Sigmoid colon (tissue), 7 donors: ENCODE results near the gene NEB. TPM values are rescaled to one million over a fixed set of nuclear protein-coding genes. Genes with fewer than 3 reads are reported as not detected.

Source experiments
- DNase-seq: peaks from one replicate; pipeline ENCODE4 v3.0.0-alpha.2; 2019
- H3K27ac ChIP-seq, 4 donors: fragments of 200-600 bp; sonication (generic); one replicate each; pipeline ENCODE4 v1.5.1; 2016 to 2019; ENCODE audit warnings: mild to moderate bottlenecking in 1 of 4
- H3K27me3 ChIP-seq, 3 donors: fragments of 200-600 bp; sonication (generic); one replicate each; pipeline ENCODE4 v1.5.1; 2019; ENCODE audit warnings: mild to moderate bottlenecking in 1 of 3
- H3K36me3 ChIP-seq, 4 donors: fragments of 200-600 bp; sonication (generic); one replicate each; pipeline ENCODE4 v1.5.1; 2016 to 2019
- H3K4me1 ChIP-seq, 4 donors: fragments of 200-600 bp; sonication (generic); one replicate each; pipeline ENCODE4 v1.5.1; 2017 to 2019
- H3K4me3 ChIP-seq, 4 donors: fragments of 200-600 bp; sonication (generic); one replicate each; pipeline ENCODE4 v1.5.1; 2017 to 2019; ENCODE audit warnings: mild to moderate bottlenecking in 2 of 4, moderate library complexity in 1 of 4
- H3K9me3 ChIP-seq, 4 donors: fragments of 200-600 bp in 3 of 4; sonication (generic) in 3 of 4; one replicate each; pipeline versions ENCODE4 v1.5.1 to v1.6.1; 2013 to 2019
- CTCF ChIP-seq, 4 experiments: fragments of 450-650 bp in 3 of 4; fragments of 200-600 bp in 1 of 4; IDR thresholded peaks; one replicate each; pipeline ENCODE4 v1.5.1; 2016 to 2019; ENCODE audit warnings: antibody characterized with exemption in 4 of 4, mild to moderate bottlenecking in 3 of 4, moderate library complexity in 2 of 4
- EP300 ChIP-seq, 4 donors: sonication (generic); formaldehyde crosslinking; IDR thresholded peaks; one replicate each; pipeline ENCODE4 v1.6.1; 2017; ENCODE audit warnings: antibody characterized with exemption in 4 of 4
- POLR2A ChIP-seq, 2 donors: fragments of 450-650 bp; IDR thresholded peaks; one replicate each; pipeline ENCODE4 v1.6.1; 2016; ENCODE audit warnings: antibody characterized with exemption in 2 of 2, mild to moderate bottlenecking in 2 of 2, moderate library complexity in 2 of 2
- POLR2AphosphoS5 ChIP-seq, 4 donors: sonication (generic); formaldehyde crosslinking; IDR thresholded peaks; one replicate each; pipeline ENCODE4 v1.6.1; 2017; ENCODE audit warnings: antibody characterized with exemption in 4 of 4
- WGBS, 2 donors: extraction: QIAGEN DNeasy Blood & Tissue Kit; methylation state at CpG; one replicate each; pipeline ENCODE4 v1.1.7; 2013; 5-methylcytosine and 5-hydroxymethylcytosine counted together
- intact Hi-C: fragments of 100-400 bp; cut with DNase I; formaldehyde crosslinking; loops from one replicate; pipeline ENCODE4 v1.15.1; 2023
- polyA plus RNA-seq, 3 donors: library from polyadenylated mRNA; stranded (reverse); fragments of 200-250 nt; gene quantifications; one replicate each; pipeline ENCODE4 v1.2.3, GENCODE V29; 2013
- total RNA-seq, 4 donors: library from RNA; depleted of rRNA; stranded (reverse); fragments of >200 nt; gene quantifications; one replicate each; pipeline ENCODE4 v1.1.0, GENCODE V29; 2016
- donor health status: healthy with polysubstance abuse.
- donor health status: Bipolar disorder and iron deficiency.
- donor health status: healthy.

The NEB gene
- total RNA-seq (1 to 10 TPM in 1 of 4 donors, under 1 TPM in 3; under 0.01 to 1.4 (median 0.59) TPM), polyA plus RNA-seq (under 1 TPM in 2 of 3 donors, not detected in 1; 0.60 TPM)

GRCh38 chr2:151733771-151734672 is at the start of gene NEB:
Gene NEB, minus strand, starts transcription at chr2:151734476. Its CDS starts 1,320 bp downstream, at chr2:151733156.
- intact Hi-C loops = no loop called here
- WGBS, 2 donors = 90 to 92% methylated on average over 11 of the region's 11 CpGs
- no peak within 1 kb of the TSS for H3K27ac ChIP-seq
- H3K4me1 ChIP-seq = no peaks in the 10 kb centered on the region
- no peaks in the 10 kb centered on the region for H3K36me3 ChIP-seq
- H3K9me3 ChIP-seq = peaks cover 0 to 2% (median 0%) of the 10 kb centered on the region in 4 donors
- no peaks in the 10 kb centered on the region for H3K27me3 ChIP-seq
- no peak for TF ChIP-seq CTCF (IDR thresholded peaks at IDR 0.05)
- TF ChIP-seq EP300 (IDR thresholded peaks at IDR 0.05) = no peak
- no peak for TF ChIP-seq POLR2AphosphoS5 (IDR thresholded peaks at IDR 0.05)
- TF ChIP-seq POLR2A (IDR thresholded peaks at IDR 0.05) = no peak
- no peak within 1 kb of the TSS for H3K4me3 ChIP-seq
- DNase-seq = no peak

- peaks cover 0 to 3% (median 0%) of the 10 kb centered on the region in 4 donors for H3K9me3 ChIP-seq
- no peak overlapping the region for H3K4me3 ChIP-seq
- H3K27ac ChIP-seq = no peak overlapping the region
- no peak for TF ChIP-seq POLR2A (IDR thresholded peaks at IDR 0.05)
- no peak for TF ChIP-seq EP300 (IDR thresholded peaks at IDR 0.05)
- no peak for TF ChIP-seq CTCF (IDR thresholded peaks at IDR 0.05)
- TF ChIP-seq POLR2AphosphoS5 (IDR thresholded peaks at IDR 0.05) = no peak
- H3K27me3 ChIP-seq = no peaks in the 10 kb centered on the region
- intact Hi-C loops = no loop called here
- H3K36me3 ChIP-seq = peaks cover 0 to 18% (median 3%) of the 10 kb centered on the region in 4 donors
- WGBS, 2 donors = 97% methylated on average over 2 of the region's 2 CpGs
- no peaks in the 10 kb centered on the region for H3K4me1 ChIP-seq
- DNase-seq = no peak
Observed at GRCh38 chr2:151783133-151783520, 48.9 kb upstream of the NEB start.

GRCh38 chr2:151782378-151783132 is 48.3 kb upstream of the NEB start:
- Histone ChIP-seq H3K4me3 (no peak overlapping the region), H3K27ac (no peak overlapping the region), H3K4me1 (no peaks in the 10 kb centered on the region), H3K9me3 (peaks cover 0 to 6% (median 0%) of the 10 kb centered on the region in 4 donors), H3K36me3 (peaks cover 0 to 18% (median 3%) of the 10 kb centered on the region in 4 donors), H3K27me3 (no peaks in the 10 kb centered on the region)
- no peak for TF ChIP-seq POLR2AphosphoS5 (IDR thresholded peaks at IDR 0.05)
- no peak for TF ChIP-seq CTCF (IDR thresholded peaks at IDR 0.05)
- no peak for TF ChIP-seq POLR2A (IDR thresholded peaks at IDR 0.05)
- no peak for TF ChIP-seq EP300 (IDR thresholded peaks at IDR 0.05)
- no peak for DNase-seq
- intact Hi-C loops = no loop called here
- WGBS, 2 donors = 90 to 92% methylated on average over 6 of the region's 6 CpGs

- WGBS, 2 donors = 93 to 94% methylated on average over 4 of the region's 4 CpGs
- Histone ChIP-seq H3K27ac (no peak overlapping the region), H3K4me3 (no peak overlapping the region), H3K27me3 (no peaks in the 10 kb centered on the region), H3K36me3 (peaks cover 0 to 18% (median 3%) of the 10 kb centered on the region in 4 donors), H3K4me1 (no peaks in the 10 kb centered on the region), H3K9me3 (peaks cover 0 to 6% (median 0%) of the 10 kb centered on the region in 4 donors)
- TF ChIP-seq CTCF (IDR thresholded peaks at IDR 0.05) (no peak), EP300 (IDR thresholded peaks at IDR 0.05) (no peak), POLR2AphosphoS5 (IDR thresholded peaks at IDR 0.05) (no peak), POLR2A (IDR thresholded peaks at IDR 0.05) (no peak)
- no peak for DNase-seq
- intact Hi-C loops = no loop called here
Observed at GRCh38 chr2:151781642-151782041, 47.4 kb upstream of the NEB start.
